NCI-H524 treated with DMSO at 0.1 percent for 48 hours (cell line): ENCODE data around the gene FSCB.
"Not testable (repeated sequence)": the region's sequence is repeated elsewhere in the genome, so short reads cannot be mapped to it uniquely, and the experiment has no call there.

Source experiments
- DNase-seq: peaks from one replicate; lab custom pipeline; 2025; lab: John Stamatoyannopoulos, UW

Gene FSCB, protein sequence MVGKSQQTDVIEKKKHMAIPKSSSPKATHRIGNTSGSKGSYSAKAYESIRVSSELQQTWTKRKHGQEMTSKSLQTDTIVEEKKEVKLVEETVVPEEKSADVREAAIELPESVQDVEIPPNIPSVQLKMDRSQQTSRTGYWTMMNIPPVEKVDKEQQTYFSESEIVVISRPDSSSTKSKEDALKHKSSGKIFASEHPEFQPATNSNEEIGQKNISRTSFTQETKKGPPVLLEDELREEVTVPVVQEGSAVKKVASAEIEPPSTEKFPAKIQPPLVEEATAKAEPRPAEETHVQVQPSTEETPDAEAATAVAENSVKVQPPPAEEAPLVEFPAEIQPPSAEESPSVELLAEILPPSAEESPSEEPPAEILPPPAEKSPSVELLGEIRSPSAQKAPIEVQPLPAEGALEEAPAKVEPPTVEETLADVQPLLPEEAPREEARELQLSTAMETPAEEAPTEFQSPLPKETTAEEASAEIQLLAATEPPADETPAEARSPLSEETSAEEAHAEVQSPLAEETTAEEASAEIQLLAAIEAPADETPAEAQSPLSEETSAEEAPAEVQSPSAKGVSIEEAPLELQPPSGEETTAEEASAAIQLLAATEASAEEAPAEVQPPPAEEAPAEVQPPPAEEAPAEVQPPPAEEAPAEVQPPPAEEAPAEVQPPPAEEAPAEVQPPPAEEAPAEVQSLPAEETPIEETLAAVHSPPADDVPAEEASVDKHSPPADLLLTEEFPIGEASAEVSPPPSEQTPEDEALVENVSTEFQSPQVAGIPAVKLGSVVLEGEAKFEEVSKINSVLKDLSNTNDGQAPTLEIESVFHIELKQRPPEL

DNA sequence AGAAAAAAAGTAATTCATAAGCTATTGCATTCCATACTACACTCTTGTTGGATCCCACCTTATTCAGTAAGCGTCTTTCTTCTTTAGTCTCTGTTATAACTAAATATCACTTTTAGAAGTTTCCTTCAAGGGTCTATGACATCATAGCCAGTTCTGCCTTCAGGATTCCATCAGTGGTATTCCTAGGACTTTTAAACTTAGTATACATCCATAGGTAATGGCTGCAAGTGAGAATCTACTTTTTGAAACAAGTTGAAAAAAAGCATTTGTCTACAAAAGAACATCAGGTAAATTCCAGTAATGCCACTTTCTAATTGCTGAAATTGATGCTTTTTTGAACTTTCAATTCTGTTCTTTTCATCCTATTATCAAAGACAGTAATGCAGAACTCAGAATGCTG is at the start of gene FSCB:
Gene FSCB (minus strand): TSS at position 101 of the 400 bp plus-strand sequence. CDS start 296 bp downstream, outside the sequence.
- DNase-seq, result no peak

DNA sequence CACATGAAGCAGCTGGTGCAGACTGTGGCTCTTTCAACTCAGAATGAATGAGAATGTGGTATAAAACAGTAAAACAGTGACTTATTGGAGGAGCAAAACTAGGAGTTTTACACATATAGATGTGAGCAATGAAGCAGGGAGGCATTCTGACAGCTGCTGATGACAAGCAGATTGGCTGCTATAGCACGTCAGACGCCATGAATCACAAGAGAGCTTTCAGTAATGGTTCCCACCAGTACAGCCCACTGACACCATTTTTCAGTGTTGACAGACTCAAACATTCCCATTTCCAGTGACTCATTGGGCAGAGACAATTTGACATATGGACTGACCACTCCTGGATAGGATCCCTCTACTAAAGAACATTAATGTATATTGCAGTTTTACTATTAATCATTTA is 24.6 kb upstream of the FSCB start:
- DNase-seq, result no peak

DNA sequence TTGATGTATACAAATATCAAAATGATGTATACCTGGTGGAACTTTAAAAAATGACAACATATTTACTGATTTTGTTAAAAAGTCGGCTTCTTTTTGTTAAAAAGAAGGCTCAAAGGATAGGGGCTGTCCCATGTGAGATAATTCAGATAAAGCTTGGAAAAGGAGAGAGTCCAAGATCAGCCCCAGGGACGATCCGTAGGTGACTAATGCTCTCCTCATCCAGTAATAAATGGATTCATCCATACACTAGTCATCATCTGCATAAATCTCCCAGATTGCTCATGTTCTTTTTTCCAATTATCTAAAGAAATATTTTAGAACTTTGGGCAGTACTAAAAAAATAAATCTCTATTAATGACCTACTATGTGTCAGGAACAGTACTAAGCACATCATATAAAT is 23.4 kb upstream of the FSCB start:
- DNase-seq, result no peak

DNA sequence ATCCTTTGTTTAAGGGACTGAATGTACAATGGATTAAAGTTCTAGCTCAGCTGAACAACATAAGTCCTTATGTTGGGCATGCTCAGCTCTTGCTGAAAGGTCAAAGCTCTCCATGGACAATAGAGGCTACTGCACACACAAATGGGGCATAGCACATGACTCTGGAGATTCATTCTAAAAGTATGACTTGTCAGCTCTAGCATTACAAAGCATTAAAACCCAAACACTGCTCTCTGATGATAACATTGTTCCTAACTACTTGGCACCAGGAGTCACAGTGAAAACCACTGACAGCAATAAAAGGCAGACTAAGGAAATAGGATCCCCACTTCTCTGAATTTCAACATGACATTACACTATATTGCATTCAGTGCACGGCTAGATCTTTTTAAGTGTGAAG is 21.9 kb upstream of the FSCB start:
- DNase-seq, result no peak

DNA sequence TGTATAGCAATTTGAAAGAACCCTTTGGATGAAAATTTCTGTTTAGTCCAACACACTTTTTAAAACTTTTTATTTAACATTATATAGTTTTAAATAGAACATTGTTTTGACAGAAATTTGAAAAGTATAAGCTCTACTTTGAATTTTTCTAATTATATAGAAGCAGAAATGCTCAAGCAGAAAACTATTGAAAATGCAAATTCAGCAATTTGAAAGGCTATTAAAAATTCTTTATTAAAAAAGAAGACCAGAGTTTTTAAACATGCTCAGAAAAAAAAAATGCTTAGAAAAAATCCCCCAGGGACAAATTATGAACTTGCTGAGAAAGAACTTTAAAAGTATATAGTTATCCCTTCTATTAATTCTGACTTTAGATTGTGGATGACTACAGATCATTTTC is 21.1 kb upstream of the FSCB start:
- DNase-seq, result no peak

DNA sequence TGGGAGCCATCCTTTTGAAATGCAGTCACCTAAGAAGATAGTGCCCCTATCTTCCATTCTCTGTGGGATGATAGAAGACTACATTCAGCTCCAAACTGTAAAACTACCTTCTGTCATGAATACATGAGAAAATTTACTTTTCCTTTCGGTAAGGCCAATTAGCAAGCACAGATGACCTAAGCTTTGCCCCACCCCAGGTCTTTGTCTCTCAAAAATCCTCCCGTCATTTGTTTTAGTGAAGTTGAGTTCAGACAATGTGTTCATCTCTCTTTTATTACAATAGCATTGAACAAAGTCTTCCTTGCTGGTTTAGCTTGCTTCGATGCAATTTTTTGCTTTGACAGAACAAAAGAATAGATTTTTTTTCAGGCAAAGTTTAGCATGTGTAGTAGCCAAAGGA is 18.2 kb upstream of the FSCB start:
- DNase-seq, result no peak

DNA sequence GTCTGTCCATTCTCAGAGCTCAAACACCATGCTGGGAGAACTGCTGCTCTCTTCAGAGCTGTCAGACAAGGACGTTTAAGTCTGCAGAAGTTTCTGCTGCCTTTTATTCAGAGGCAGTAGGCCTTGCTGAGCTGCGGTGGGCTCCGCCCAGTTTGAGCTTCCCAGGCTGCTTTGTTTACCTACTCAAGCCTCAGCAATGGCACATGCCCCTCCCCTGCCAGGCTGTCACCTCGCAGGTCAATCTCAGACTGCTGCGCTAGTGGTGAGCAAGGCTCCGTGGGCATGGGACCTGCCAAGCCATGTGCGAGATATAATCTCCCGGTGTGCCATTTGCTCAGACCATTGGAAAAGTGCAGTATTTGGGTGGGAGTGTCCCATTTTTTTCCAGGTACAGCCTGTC is 8.6 kb upstream of the FSCB start:
- not testable (repeated sequence) for DNase-seq

DNA sequence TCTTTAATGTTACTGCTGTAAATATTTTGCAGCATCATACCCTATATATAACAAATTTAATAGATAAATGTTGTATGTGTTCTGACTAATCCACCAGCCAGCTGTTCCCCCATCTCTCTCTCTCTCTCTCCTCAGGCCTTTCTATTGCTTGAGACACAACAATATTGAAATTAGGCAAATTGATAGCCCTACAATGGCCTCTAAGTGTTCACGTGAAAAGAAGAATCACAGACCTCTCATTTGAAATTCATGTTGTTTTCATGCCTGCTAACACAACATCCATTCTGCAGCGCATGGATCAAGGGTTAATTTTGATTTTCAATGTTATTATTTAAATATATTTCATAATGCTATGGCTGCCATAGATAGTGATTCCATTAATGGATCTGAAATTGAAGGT is 1.8 kb upstream of the FSCB start:
- DNase-seq, result peak; percentile 27

DNA sequence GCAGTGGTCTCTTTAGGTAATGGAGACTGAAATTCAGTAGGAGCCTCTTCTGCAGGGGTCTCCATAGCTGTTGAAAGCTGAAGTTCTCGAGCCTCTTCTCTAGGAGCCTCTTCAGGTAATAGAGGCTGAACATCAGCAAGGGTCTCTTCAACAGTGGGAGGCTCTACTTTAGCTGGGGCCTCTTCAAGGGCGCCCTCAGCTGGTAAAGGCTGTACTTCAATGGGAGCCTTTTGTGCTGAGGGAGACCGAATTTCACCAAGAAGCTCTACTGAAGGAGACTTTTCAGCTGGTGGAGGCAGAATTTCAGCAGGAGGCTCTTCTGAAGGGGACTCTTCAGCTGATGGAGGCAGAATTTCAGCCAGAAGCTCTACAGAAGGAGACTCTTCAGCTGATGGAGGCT is 1.5 kb downstream of the FSCB start:
- no peak for DNase-seq

DNA sequence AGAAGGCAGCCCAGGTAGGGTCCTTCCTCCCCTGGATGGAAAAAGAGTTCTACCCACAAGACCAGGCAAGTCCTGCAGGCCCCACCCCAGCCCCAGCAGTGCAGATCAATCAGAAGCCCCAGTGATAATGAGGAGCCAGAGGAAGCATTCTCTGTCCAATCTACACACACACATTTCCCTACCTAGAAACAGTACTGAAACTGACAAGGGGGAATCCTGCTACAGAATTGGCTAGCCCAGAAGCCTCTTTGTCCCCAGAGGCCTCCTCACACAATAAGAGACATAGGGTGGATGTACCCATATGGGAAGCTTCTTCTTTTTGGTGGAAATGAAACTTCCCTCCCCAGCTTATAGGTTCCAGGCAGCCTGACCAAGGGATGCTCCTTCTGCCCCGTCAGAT is 9.9 kb downstream of the FSCB start:
- no peak for DNase-seq

DNA sequence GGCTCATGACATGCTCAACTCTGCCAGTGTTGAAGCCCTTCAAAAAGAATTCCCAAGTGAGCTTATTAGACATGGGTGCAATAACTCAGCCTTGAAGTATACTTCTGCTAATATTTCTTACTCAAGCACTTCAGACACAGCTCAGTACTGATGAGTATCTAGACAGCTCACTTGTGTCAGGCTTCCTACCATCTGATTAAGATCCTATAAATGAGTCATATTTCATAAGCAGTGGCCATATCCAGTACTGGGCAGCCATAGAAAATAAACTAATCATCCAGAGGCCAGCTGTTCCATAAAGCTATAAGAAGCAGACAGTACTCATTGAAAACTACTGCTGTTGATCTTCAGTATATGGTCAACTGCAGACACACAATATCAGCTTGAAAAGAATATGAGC is 12.9 kb downstream of the FSCB start:
- peak; percentile 43 for DNase-seq

DNA sequence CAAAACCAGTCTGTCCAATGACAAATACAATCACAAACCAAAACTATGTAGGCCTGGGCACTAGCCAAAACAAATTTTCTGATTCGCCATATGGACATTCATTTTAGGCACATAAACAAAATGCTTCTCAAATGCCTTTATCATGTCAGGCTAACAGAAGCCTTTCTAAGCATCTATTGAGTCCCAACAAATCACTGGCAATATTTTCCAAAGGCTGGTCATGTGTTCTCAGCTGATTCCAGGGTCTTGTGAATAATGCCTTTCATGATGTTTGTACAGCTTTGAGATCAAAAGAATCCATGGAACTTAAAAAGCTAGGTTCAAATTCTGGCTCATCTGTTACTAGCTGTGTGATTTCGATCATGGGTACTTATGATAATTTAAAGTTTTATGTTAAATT is 16.1 kb downstream of the FSCB start:
- no peak for DNase-seq

DNA sequence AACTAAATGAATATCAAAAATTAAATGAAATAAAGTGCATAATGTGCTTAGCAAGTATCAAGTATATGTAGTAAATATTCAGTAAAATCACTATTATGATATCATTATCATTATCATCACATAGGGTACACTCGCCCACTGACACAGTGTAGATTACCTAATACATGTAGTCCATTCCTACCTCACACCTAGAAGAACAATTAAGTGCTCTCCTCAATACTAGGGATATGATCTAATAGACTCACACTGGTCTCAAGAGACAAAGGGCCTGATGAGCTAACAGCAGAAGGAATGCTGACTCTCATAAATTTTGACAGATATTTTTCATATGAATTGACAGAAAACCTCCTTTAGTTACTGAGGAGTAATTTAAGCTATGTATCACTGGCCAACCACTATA is 29.1 kb downstream of the FSCB start:
- no peak for DNase-seq

DNA sequence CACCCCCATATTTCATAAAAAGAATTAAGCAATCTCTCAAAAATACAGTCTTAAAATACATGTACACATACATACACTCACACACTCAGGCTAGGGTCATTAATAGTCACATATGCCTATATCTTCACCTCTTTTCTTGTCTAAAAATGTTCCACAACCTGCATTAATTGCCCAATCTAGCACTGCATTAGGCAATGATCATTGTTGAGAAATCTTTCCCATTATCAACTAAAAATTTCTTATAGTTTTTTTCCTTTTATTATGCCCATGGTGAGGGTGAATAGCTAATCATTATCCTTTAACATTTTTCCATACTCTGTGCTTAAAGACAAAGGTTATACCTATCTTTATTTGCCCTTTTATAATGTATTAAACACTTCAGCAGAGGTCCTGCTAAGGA is 38.3 kb downstream of the FSCB start:
- no peak for DNase-seq

DNA sequence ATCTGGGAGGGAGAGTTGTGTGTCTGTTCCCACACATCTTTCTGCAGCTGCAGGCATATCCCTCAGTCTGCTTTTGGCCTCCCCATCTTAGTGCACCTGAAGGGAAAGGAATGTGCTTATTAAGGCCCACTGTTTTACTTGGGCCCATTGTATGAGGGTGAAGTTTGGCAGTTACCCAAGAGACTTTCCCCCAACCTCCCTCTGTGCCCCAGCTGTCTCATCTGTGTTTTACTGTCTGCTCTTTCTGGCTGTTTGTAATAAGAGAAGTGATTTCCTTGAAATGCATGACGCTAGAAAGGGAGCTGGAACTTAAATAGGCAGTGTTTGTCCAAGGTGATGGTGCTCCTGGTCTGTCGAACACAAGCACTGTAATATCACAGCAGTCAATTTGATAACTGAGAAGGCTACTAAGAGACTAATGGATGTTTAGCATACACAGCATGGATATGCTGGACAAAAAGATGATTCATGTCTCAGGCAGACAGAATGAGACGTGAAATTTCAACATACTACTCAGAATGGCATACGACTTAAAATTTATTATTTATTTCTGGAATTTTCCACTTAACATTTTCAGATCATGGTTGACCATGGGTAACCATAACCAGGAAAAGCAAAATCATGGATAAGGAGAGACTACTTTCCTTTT is 43.6 kb downstream of the FSCB start:
- DNase-seq, result peak; percentile 47

DNA sequence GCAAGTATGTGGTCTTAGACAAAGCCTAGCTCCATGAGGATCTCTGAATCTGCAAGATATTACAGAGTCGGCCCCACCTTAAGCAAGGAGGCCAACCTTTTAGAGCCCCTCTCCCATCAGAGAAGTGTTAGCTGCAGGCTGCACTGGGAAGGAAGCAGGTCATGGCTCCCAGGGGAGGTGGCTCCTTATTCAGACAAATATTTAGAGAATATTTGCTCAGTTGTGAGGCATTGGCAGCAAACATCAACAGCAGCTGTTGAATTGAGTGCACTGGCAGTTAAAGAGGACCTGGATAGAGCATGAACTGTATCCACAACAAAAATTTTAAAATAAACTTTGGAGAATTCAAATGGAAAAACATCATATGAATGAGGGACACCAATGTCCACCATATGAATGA is 44.7 kb downstream of the FSCB start:
- no peak for DNase-seq

DNA sequence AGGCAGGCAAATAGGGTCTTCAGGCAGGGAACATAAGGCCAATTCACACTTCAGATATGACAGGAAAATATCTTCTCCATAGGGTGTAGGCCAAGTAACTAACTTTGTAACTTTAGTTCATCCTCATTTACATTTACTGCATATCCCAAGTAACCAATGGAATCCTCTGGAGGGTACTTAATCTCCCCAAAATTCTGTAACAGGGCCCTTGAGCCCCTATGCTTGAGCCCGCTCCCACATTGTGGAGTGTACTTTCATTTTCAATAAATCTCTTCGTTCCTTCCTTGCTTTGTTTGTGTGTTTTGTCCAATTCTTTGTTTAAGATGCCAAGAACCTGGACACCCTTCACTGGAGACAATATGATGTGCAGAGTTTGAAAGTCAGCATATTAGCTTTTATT is 45.3 kb downstream of the FSCB start:
- no peak for DNase-seq
